ENCODE results near the gene C11orf58.

C11orf58 gene

GRCh38 chr11:16784666-16785065, 46.2 kb downstream of the C11orf58 start:
- no peak for DNase-seq (ENCODE audit: low read depth in 1 of 2, low spot score in 1 of 2)

GRCh38 chr11:16785520-16786128, 47.2 kb downstream of the C11orf58 start:
- DNase-seq (ENCODE audit: low read depth in 1 of 2, low spot score in 1 of 2), result peak in 1 of 2 donors; percentile 17

GRCh38 chr11:16786131-16786530, 47.7 kb downstream of the C11orf58 start:
- no peak for DNase-seq (ENCODE audit: low read depth in 1 of 2, low spot score in 1 of 2)

- DNase-seq (ENCODE audit: low read depth in 1 of 2, low spot score in 1 of 2), result no peak
These were observed 48.7 kb downstream of the C11orf58 start for GRCh38 chr11:16787035-16787742.

- DNase-seq (ENCODE audit: low read depth in 1 of 2, low spot score in 1 of 2), result peak; percentile 18 to 39
These were observed 50.0 kb downstream of the C11orf58 start for GRCh38 chr11:16788141-16789062.

GRCh38 chr11:16789063-16789420, 50.6 kb downstream of the C11orf58 start:
- DNase-seq (ENCODE audit: low read depth in 1 of 2, low spot score in 1 of 2), result no peak

GRCh38 chr11:16789560-16790485, 51.4 kb downstream of the C11orf58 start:
- DNase-seq (ENCODE audit: low read depth in 1 of 2, low spot score in 1 of 2), result no peak

GRCh38 chr11:16790486-16791190, 52.2 kb downstream of the C11orf58 start:
- no peak for DNase-seq (ENCODE audit: low read depth in 1 of 2, low spot score in 1 of 2)

GRCh38 chr11:16791191-16791961, 52.9 kb downstream of the C11orf58 start:
- no peak for DNase-seq (ENCODE audit: low read depth in 1 of 2, low spot score in 1 of 2)

GRCh38 chr11:16792426-16792825, 54.0 kb downstream of the C11orf58 start:
- DNase-seq (ENCODE audit: low read depth in 1 of 2, low spot score in 1 of 2), result no peak

- no peak for DNase-seq (ENCODE audit: low read depth in 1 of 2, low spot score in 1 of 2)
These were observed 54.6 kb downstream of the C11orf58 start for GRCh38 chr11:16793009-16793408.

- no peak for DNase-seq (ENCODE audit: low read depth in 1 of 2, low spot score in 1 of 2)
These were observed 55.1 kb downstream of the C11orf58 start for GRCh38 chr11:16793511-16793910.

- no peak for DNase-seq (ENCODE audit: low read depth in 1 of 2, low spot score in 1 of 2)
These were observed 55.8 kb downstream of the C11orf58 start for GRCh38 chr11:16794047-16794818.

- no peak for DNase-seq (ENCODE audit: low read depth in 1 of 2, low spot score in 1 of 2)
These were observed 56.7 kb downstream of the C11orf58 start for GRCh38 chr11:16795146-16795545.

GRCh38 chr11:16796311-16796710, 57.9 kb downstream of the C11orf58 start:
- DNase-seq (ENCODE audit: low read depth in 1 of 2, low spot score in 1 of 2), result no peak

- no peak for DNase-seq (ENCODE audit: low read depth in 1 of 2, low spot score in 1 of 2)
These were observed 59.3 kb downstream of the C11orf58 start for GRCh38 chr11:16797776-16798175.

GRCh38 chr11:16799221-16799620, 60.8 kb downstream of the C11orf58 start:
- DNase-seq (ENCODE audit: low read depth in 1 of 2, low spot score in 1 of 2), result no peak

- DNase-seq (ENCODE audit: low read depth in 1 of 2, low spot score in 1 of 2), result no peak
These were observed 61.4 kb downstream of the C11orf58 start for GRCh38 chr11:16799890-16800289.

- no peak for DNase-seq (ENCODE audit: low read depth in 1 of 2, low spot score in 1 of 2)
These were observed 61.9 kb downstream of the C11orf58 start for GRCh38 chr11:16800382-16800781.

Measured in activated T-helper 1 cell treated with anti-CD3 and anti-CD28 coated beads, Interleukin-2, amount 50 U/mL, for 16 hours (primary cell).